HG03565 (cell line): ENCODE measurements around the gene LRP1.

ENCODE experiments used
- ATAC-seq: cut with Tn5 transposase; IDR thresholded peaks from one replicate; pipeline ENCODE4 v1.9.1; 2021; ENCODE audit warnings: mild to moderate bottlenecking, moderate library complexity; ENCODE audit not compliant: unreplicated experiment

The LRP1 gene

DNA sequence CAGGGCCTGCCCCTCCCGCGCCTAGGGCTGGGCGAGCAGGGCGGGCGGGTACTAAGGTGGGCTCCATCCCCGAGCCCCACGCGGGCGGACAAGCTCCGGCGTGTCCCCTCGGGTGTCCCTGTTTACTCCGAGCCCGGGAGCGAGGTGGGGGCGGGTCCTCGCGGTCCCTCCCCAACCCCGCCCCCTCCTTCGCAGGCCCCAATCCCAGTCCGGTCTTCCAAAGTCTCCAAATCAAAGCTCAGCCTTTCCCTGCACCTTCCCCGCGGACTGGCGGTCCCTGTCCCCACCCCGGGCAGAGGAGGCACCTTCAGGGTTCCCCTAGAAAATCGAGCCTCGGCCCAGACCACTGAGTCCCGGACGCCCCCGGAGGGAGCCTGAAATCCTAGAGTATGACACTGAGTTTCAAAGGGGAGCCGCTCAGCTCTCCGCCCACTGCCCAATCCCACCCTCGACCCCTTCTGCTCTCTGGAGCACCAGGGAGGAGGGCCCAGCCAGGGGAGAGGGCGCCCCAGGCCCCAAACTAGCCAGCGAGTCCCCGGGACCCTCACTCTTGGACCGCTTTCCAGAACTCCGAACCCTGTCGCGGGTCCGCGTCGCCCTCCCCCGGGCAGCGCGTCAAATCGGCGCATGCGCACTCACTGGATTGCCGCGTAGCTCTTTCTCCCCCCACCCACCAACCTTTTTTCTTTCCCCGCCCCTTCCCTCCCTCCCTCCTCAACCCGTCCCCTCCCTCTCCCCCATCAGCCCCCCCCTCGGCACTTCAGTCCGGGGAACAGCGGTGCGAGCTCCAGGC, at the start of gene LRP1:
TSS of gene LRP1 (plus strand) at position 758 of the 793 bp plus-strand sequence. CDS start 482 bp downstream, outside the sequence.
- no peak for ATAC-seq

DNA sequence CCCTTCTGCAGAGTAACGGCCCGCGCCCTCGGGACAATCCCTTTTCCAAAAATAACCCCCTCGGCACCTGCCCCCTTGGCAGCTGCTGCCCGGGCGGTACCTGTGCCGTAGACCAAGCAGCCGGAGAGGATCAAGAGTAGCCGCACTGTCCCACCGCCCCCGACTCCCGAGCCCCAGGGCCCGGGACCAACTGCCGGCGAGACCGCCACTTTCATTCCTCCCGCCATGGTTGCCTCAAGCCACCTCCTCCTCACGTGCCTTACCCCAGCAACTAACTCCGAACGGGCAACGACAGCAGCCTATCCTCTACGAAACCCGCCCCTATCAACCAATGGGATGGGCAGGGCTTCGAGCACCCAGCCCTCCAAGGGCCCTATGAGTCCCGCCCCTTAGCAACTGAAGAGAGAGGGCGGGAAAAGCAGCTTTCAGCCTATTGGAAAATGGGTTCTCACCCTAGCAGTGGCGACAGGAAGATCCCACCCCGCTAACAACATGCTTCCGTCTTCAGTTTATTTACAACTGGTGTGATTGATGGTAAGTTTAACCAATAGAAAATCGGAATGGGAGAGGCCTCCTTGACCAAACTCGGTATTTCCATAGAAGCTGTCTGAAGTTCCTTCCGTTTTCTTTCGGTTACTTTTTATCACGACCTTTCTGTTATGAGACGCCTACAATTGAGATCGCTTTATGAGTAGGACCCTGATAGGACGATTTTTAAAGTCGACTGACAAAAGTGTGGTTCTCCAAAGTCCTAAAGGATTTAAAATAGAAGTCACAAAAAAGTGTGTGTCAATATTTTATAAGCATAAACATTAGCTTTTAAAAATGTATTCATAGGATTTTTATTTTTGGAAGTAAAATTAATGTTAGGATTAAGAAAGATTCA, 49.5 kb upstream of the LRP1 start, which contains the start of gene NEMP1:
TSS of gene NEMP1 (minus strand) at position 273 of the 886 bp plus-strand sequence. CDS start at position 227, 46 bp downstream.
- peak; percentile 94 for ATAC-seq

DNA sequence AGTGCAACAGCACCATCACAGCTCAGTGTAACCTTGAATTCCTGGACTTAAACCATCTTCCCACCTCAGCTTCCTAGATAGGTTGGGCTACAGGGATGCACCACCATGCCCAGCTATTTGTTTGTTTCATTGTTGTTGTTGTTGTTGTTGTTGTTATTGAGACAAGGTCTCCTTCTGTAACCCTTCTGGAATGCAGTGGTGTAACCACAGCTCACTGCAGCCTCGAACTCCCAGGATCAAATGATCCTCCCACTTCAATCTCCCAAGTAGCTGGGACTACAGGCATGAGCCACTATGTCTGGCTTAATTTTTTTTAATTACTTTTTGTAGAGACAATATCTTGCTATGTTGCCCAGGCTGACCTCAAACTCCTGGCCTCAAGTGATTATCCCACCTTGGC, 48.5 kb upstream of the LRP1 start:
- ATAC-seq, result no peak

DNA sequence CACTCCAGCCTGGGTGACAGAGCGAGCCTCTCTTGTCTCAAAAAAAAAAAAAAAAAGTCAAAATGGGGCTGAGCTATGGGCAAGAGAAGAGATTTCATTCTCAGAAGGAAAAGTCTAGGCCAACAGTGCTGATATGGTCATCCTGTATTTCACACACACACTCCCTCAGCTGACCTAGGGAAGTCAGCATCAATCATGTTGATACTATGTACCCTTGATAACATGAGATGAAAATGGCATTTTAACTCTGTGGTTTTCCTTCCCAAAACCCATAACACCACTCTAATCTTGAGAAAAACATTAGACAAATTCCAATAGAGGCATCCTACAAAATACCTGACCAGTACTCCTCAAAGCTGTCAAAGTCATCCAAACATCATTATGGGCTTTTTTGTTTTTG, 47.4 kb upstream of the LRP1 start:
- ATAC-seq, result no peak

DNA sequence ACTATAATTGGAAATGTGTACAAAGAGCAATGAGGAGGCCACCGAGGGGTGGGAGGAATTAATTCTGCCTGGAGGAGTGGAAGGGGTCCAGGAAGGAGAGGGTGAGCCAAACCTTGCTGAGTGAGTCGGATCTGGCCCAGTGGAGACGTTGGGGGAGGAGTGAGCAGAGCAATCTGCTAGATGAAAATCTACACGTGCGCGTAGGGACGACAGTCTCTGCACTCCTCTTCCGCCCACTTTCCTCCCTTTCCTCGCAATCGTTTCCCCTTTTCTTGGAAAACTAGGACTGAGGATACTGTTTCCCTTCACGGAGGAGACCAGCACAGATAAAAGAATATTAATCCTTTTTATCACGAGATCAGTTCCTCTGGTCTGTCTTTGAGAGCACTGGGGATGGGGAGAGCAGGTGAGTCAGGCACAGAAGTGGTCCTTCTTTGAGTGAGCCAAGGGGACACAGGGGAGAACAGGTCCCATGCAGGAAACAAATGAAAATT, 42.2 kb upstream of the LRP1 start:
- no peak for ATAC-seq

DNA sequence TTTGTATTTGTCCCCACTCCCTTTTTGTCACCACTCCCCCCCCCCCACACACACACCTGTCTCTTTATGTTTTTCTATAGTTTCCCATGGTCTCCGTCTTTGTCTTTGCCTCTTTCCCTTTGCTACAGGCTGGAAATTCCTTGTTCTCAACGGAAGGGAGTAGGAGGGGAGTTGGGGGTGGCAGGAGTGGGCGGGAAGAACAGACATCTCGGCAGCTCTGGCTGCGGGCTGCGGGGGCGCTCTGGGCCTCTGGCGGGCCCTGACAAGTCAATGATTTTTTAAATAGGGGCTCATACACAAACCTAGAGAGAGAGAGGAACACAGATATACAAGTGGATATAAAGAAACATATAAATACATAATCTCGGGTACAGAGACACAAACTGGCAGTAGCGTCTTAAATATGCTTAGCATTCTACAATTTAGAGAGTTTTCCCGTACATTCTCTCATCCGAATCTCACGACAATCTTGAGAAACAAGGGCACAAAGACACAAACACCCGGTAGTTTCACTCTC, 41.7 kb upstream of the LRP1 start:
- ATAC-seq, result no peak

DNA sequence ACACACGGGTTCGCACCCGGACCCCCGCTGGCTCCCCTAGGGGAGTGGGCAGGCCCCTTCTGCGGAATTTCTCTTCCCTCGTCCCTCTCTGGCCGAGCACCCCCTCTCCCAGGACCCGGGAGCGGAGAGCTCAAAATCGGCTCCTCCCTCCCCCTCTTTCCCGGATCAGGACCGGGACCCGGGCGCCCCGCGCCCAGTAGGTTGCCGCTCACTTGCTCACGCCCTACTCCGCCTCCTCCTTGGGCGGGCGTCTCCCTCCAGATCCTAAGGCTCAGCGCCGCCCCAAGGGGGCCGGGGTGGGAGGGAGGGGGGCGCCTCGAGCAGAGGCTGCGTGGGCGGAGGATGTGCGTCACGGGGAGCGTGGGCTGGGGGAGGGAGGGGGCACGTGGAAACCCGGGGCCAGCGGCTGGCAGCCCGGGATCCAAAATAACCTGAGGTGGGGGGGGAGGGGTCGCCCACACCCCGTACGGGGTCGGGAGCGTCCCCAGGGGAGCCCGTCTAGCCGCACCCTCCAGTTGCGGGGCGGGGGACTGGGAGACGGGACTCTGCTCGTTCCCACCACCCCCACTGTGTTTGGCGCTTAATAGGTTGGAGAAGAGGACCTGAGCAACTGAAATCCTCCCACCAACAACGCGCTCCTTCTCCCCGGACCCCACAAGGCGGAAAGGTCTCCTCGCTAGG, 41.1 kb upstream of the LRP1 start:
- ATAC-seq, result peak; percentile 28

DNA sequence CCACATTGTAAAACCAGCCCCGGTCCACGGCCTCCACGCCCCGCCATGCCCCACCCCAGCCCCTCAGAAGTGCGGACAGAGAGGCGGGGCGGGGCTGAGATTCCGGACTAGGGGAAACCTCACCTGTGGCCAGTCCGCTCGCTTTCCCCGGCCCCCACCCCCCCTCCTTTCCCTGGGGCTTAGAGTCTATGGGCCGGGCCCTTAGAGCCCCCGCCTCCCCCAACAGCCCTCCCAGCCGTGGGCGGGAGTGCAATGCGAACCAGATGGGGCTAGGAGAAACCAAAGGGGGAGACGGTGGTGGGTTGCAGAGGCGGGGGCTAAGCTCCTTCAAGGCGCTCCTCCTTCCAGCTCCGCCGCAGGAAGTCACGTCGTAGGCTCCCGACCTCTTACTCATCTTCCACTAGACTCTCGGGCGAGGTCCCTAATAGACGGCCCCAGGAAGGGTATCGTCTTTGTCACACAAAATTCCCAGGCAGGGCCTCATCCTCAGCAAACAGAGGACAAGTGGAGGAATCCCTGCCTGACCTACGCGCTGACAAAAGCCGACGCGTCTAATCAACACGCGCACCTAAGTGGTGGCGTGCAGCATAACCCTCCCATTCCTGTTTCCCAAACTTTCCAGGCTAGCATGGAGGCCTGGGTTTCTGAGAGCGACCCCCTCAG, 40.5 kb upstream of the LRP1 start:
- ATAC-seq, result peak; percentile 23

DNA sequence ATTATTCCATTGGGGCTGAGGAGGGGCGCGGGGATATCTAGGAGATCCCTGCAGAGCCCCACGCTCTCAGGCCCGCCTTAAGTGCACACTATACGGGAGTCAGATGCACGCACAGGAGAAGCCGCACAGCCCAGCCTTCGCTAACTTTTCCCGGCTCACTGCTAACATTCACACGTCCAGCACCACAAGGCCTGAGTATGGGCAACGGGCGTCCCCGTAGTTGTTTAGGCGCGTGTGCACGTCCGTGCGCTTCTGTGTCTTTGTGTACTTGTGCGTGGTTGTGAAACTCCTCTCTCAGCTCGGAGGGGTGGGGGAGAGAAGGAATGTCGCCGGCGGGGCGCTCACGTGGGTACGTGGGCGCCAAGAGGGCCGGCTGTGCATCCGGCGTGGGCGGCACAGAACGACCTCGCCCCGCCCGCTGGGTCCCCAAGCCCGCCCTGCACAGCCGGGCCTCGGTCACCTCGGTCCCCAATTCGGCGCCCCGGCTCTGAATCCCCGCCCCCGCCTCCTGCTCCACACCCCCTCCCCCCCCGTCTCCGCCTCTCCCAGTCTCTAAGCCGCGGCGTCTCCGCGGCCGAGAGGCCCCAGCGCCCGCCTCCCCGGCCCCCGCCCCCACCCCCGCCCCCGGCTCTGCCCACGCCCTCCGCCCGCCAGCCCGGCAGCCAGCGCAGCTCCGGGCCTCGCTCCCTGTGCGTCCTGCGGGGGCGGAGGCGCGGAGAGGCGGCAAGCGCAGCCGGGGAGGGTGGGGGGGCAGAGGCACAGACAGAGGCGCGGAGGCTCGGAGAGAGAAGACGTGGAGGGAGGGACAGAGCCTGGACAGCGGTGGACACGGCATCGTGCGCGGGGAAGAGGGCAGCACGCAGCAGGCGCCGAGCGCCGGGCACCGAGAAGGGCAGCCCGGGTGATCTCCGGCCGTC, 39.7 kb upstream of the LRP1 start, which contains the start of gene NAB2:
TSS of gene NAB2 (plus strand) at position 761 of the 917 bp plus-strand sequence. CDS start 158 bp downstream, outside the sequence.
- ATAC-seq, result peak; percentile 45

DNA sequence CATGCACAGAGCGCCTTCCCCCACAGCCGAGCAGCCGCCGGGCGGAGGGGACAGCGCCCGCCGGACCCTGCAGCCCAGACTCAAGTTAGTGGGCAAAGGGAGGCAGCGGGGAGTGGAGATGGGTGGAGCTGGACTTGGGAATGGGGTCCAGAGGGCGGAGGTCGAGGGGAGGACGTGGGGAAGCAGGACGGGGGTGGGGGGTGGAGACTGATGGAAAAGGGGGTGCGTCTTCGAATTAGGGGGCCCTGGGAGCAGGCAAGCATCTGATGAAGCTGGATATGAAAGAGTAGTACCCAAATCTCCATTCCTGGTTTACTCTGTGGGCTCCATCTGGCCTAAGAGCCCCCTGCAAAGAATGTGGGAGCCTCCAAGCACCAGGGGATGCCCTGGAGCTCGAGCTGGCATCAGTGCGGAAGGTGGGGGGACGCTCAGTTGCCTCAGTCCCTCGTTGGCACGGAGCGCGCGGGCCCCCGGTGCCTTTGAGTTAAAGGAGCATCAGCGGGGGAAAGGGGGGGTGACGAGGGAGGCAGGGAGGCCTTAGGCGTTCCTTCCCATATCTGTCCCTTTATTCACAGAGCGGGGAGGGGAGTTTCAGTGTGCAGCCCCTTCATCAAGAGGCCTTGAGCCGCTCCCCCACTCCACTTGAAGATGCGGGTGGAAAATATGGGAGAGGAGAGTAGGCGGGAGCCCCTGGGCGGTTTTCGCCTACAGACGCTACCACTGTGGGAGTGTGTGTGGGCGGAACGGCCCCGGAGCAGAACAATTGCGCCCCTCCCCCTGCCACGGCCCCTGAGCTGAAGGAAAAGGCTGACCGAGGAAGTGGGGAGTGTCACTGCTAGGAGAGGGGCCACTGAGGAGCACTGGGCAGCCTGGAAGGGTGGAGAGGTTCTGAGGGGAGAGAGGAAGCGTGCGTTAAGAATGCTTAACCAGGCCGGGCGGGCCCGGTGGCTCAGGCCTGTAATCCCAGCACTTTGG, 38.7 kb upstream of the LRP1 start:
- no peak for ATAC-seq

DNA sequence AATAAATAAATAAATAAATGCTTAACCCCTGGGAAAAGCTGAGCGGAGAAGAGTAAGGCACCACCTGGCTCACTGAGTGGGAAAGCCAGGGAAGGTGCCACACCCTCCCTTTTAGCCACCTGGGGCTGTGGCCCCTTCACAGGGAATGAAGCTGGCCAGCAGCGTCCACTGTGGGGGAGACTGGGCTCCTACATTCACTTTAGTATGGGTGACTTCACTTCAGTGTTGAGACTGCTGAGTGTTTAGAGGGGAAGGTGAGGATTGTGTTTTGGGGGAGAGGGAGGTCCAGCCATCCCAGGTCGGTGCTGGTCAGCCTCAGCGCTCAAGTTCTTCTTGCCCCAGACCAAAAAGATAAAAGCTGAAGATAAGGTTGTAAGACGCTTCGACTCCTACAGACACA, 37.8 kb upstream of the LRP1 start:
- no peak for ATAC-seq

DNA sequence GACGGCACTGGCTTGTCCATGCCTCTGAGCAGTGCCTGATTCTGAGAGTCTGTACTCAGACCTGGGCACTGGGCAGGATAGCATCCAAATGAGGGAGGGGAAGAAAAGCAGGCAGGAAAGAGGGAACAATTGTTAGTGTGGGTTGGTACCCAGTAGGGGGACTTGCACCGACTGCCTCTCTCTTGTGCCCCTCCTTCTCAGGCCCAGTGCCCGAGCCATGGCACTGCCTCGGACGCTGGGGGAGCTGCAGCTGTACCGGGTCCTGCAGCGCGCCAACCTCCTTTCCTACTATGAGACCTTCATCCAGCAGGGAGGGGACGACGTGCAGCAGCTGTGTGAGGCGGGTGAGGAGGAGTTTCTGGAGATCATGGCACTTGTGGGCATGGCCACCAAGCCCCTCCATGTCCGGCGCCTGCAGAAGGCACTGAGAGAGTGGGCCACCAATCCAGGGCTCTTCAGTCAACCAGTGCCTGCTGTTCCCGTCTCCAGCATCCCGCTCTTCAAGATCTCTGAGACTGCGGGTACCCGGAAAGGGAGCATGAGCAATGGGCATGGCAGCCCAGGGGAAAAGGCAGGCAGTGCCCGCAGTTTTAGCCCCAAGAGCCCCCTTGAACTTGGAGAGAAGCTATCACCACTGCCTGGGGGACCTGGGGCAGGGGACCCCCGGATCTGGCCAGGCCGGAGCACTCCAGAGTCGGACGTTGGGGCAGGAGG, 37.2 kb upstream of the LRP1 start:
- no peak for ATAC-seq

DNA sequence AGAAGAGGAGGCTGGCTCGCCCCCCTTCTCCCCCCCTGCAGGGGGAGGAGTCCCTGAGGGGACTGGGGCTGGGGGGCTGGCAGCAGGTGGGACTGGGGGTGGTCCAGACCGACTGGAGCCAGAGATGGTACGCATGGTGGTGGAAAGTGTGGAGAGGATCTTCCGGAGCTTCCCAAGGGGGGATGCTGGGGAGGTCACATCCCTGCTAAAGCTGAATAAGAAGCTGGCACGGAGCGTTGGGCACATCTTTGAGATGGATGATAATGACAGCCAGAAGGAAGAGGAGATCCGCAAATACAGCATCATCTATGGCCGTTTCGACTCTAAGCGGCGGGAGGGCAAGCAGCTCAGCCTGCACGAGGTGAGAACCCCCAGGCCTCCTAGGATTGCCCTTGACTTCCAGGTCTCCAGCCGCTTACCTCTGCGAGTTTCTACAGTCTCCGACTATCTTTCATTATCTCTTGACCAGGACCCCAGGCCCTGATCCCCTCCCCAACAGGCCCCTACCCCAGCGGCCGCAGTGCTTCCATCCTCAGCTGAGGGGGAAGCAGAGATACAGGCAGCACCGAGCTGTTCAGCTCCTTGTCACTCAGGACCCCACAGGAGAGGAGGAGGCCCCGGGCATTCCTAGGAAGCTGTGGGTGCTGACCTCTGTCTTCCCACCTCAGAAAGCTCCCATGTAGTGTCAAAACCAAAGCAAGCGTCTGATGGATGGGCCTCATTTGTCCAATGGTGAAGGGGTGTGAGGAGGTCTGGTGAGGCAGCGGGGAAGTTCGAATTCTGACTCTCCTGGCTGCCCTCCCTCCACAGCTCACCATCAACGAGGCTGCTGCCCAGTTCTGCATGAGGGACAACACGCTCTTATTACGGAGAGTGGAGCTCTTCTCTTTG, 36.4 kb upstream of the LRP1 start:
- no peak for ATAC-seq

DNA sequence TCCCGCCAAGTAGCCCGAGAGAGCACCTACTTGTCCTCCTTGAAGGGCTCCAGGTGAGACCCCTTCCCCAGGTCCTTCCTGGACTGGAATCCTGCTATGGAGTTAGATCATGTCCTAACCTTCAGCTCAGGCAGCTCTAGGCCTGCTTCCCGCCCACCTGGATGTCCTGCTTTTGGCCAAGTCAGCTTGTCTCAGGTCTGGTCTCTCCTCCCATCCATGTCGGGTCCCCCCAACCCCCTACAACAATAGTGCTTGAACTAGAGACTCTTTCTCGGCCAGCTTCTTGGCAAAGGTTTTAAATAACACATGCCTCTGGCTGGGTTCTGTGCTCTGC, 35.8 kb upstream of the LRP1 start:
- ATAC-seq, result no peak

DNA sequence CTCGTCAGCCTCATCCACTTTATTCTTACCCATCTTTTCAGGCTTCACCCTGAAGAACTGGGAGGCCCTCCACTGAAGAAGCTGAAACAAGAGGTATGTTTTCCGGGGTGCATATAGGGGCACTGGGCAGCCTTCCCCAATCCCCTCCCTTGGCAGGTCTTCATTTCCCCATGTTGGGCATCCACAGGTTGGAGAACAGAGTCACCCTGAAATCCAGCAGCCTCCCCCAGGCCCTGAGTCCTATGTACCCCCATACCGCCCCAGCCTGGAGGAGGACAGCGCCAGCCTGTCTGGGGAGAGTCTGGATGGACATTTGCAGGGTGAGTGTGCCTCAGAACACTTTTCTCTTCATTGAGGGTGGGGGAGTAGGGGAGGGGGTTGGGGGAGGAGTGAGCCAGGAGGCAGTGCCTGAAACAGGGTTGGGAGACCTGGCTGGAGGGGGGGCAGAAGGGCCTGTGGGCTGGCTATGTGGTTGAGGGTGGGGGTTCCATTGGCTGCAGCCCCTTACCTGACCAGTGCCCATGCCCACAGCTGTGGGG, 35.3 kb upstream of the LRP1 start:
- ATAC-seq, result no peak
